Spleen (tissue), 11 donors: ENCODE measurements around the gene ARTN. TPM values are rescaled to one million over a fixed set of nuclear protein-coding genes. Genes with fewer than 3 reads are reported as not detected.

Source experiments
- DNase-seq: peaks from one replicate; pipeline ENCODE4 v3.0.0-alpha.2; 2020
- H3K27ac ChIP-seq, 8 donors: fragments of 200-600 bp; sonication (generic) in 7 of 8; 1 replicate in 4 of 8; 2 replicates in 4 of 8; pipeline versions ENCODE4 v1.5.0 to v1.8.0; 2016 to 2021; ENCODE audit warnings: inconsistent platforms in 4 of 8, mild to moderate bottlenecking in 4 of 8, moderate library complexity in 1 of 8
- H3K27me3 ChIP-seq, 7 donors: fragments of 200-600 bp; sonication (generic) in 6 of 7; replicated peaks in 1 of 7; 1 replicate in 4 of 7; 2 replicates in 3 of 7; pipeline versions ENCODE4 v1.5.0 to v1.8.0; 2016 to 2021; ENCODE audit warnings: inconsistent platforms in 3 of 7, mild to moderate bottlenecking in 1 of 7
- H3K36me3 ChIP-seq, 6 donors: fragments of 200-600 bp; sonication (generic) in 5 of 6; 1 replicate in 4 of 6; 2 replicates in 2 of 6; pipeline versions ENCODE4 v1.5.0 to v1.8.0; 2016 to 2021; ENCODE audit warnings: inconsistent platforms in 2 of 6
- H3K4me1 ChIP-seq, 6 donors: fragments of 200-600 bp; sonication (generic) in 5 of 6; 1 replicate in 3 of 6; 2 replicates in 3 of 6; pipeline versions ENCODE4 v1.5.0 to v1.8.0; 2016 to 2021; ENCODE audit warnings: inconsistent platforms in 3 of 6
- H3K4me3 ChIP-seq, 8 donors: fragments of 200-600 bp; sonication (generic) in 7 of 8; 1 replicate in 4 of 8; 2 replicates in 4 of 8; pipeline versions ENCODE4 v1.5.0 to v1.8.0; 2016 to 2021; ENCODE audit warnings: inconsistent platforms in 4 of 8, mild to moderate bottlenecking in 4 of 8, moderate library complexity in 2 of 8
- H3K9me3 ChIP-seq, 8 donors: fragments of 200-600 bp; sonication (generic) in 7 of 8; 1 replicate in 4 of 8; 2 replicates in 4 of 8; pipeline versions ENCODE4 v1.5.0 to v1.8.0; 2016 to 2021; ENCODE audit warnings: inconsistent platforms in 4 of 8
- CTCF ChIP-seq, 11 experiments: fragments of 200-600 bp in 7 of 11; fragments of 450-650 bp in 4 of 11; sonication (generic) in 4 of 11; IDR thresholded peaks in 8 of 11; conservative IDR thresholded peaks in 3 of 11; 1 replicate in 7 of 11; 2 replicates in 4 of 11; pipeline versions ENCODE4 v1.4.0 to v1.8.0; 2016 to 2021; ENCODE audit warnings: antibody characterized with exemption in 11 of 11, inconsistent platforms in 4 of 11, mild to moderate bottlenecking in 1 of 11
- POLR2A ChIP-seq, 3 donors: fragments of 450-650 bp; IDR thresholded peaks; one replicate each; pipeline ENCODE4 v1.5.1; 2017; ENCODE audit warnings: antibody characterized with exemption in 3 of 3, mild to moderate bottlenecking in 1 of 3
- POLR2AphosphoS5 ChIP-seq, 3 donors: sonication (generic); formaldehyde crosslinking; IDR thresholded peaks; one replicate each; pipeline ENCODE4 v1.5.1; 2017; ENCODE audit warnings: antibody characterized with exemption in 3 of 3
- WGBS, 5 donors: extraction: QIAGEN DNeasy Blood & Tissue Kit in 3 of 5; methylation state at CpG; one replicate each; pipeline versions ENCODE4 v1.1.5 to v1.1.7; 2013 to 2018; 5-methylcytosine and 5-hydroxymethylcytosine counted together
- intact Hi-C: fragments of 100-400 bp; cut with DNase I; formaldehyde crosslinking; loops from one replicate; pipeline ENCODE4 v1.15.0; 2023; ENCODE audit warnings: low total_unique reads
- polyA plus RNA-seq, 3 donors: library from polyadenylated mRNA; stranded (reverse); fragments of 200-250 nt; gene quantifications; one replicate each; pipeline ENCODE4 v1.2.1, GENCODE V29; 2013
- total RNA-seq, 7 donors: library from RNA; depleted of rRNA in 3 of 7; stranded (reverse); fragments of >200 nt in 3 of 7; fragmentation: NEBNext Ultra II Directional in 4 of 7; extraction: Animal tissue kit (Norgen Biotek cat#: 25700) in 4 of 7; gene quantifications; one replicate each; pipeline versions ENCODE4 v1.1.0 to v1.2.1, GENCODE V29; 2016 to 2021
- donor health status: healthy with polysubstance abuse.
- donor health status: DM: no; HTN: no; CAD: no; lungs with moderate emphysema.
- donor health status: DM: no; HTN: no; CAD: no.
- donor health status: Bipolar disorder and iron deficiency.
- donor health status: healthy.
- donor health status: DM: no; HTN: no; CAD: no.
- donor health status: DM: yes; HTN: yes; CAD: no.

The ARTN gene
- total and polyA plus RNA-seq, 10 donors, result 0.35 to 2.1 (median 0.72) TPM; not detected in 4

DNA sequence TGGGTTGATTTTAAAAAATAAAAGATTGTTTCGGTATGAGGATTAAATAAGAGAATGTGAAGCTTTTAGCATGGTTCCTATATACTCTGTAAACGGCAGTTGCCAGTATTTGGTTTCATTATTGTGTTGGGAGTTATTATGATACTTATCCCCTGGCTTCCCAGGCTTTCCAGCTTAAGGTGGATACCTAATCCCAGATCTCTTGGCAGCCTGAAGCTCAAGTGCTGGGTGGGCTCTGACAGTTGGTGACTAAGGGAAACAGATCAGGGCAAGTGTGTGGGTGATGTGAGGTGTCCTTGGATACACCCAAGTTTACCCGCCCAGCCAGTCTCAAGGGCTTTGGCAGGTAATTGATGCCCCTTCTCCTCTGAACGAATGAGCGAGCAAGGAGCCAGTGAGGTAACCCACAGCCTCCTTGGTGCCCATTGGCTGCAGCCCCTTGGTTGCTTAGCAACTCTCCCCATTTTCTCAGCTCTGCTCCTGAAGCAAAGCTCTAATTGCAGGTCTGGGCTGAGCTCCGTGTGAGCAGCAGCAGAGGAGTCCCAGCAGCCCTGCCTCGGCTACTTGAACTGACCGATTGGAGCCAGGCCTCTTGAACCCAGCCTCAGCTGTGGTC, 19.2 kb downstream of the ARTN start:
- DNase-seq, result no peak
- intact Hi-C loops, result no loop called here
- TF ChIP-seq POLR2A (IDR thresholded peaks at IDR 0.05) (no peak), POLR2AphosphoS5 (IDR thresholded peaks at IDR 0.05) (no peak), CTCF (IDR thresholded peaks at IDR 0.05 in 8 of 11, conservative IDR thresholded peaks at IDR 0.05 in 3 of 11) (no peak)
- Histone ChIP-seq H3K4me3 (no peak overlapping the region), H3K27ac (no peak overlapping the region), H3K27me3 (no peaks in the 10 kb centered on the region), H3K36me3 (peaks cover 0 to 55% (median 25%) of the 10 kb centered on the region in 6 donors), H3K4me1 (peaks cover 6 to 18% (median 10%) of the 10 kb centered on the region in 6 donors), H3K9me3 (no peaks in the 10 kb centered on the region)
- 79 to 86% (median 84%) methylated on average over 6 to 8 of the region's 8 CpGs for WGBS, 5 donors

DNA sequence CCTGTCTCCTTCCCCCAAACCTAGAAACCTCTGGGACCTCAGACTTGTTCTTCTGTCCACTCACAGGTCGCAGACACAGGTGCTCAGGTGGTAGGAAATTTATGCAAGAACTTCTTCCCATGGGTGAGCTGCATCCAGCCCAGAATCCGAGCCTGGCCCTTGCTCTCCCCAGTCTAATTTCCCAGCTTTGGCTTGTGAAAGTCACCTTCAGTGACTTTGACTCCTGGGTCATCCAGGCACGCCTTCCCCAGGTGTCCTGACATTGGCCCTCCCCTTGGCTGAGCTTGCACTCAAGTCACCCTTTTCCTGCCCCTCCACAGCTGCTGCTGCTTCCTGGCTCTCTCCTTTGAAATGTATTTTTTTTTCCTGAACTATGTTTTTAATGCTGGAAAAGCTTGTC, 19.8 kb downstream of the ARTN start:
- WGBS, 5 donors, result 79 to 89% (median 83%) methylated on average over 3 of the region's 3 CpGs
- Histone ChIP-seq H3K4me3 (no peak overlapping the region), H3K9me3 (no peaks in the 10 kb centered on the region), H3K27ac (no peak overlapping the region), H3K4me1 (peaks cover under 1 to 13% (median 5%) of the 10 kb centered on the region in 6 donors), H3K36me3 (peaks cover 0 to 60% (median 31%) of the 10 kb centered on the region in 6 donors), H3K27me3 (no peaks in the 10 kb centered on the region)
- TF ChIP-seq POLR2AphosphoS5 (IDR thresholded peaks at IDR 0.05), result no peak
- TF ChIP-seq POLR2A (IDR thresholded peaks at IDR 0.05), result no peak
- TF ChIP-seq CTCF (IDR thresholded peaks at IDR 0.05 in 8 of 11, conservative IDR thresholded peaks at IDR 0.05 in 3 of 11), result no peak
- no peak for DNase-seq
- intact Hi-C loops, result no loop called here

DNA sequence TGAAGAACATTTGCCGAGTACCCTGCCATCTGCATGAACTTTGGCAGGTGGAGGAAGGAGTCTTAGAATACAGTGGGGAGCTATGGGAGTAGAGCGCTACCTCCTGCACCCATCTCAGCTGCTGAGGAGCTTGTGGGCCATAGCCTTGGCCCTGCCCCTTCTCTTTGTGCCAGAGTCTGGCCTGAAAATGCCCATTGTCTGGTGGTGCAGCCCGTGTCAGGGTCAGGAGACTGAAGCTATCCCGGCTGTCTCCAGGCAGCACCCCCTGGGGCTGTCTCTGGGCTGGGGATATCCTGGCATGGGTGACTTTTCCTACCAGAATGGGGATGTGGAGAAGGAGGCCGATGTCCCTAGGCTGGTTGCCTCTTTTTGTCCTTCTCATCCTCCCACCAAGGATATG, 20.4 kb downstream of the ARTN start:
- no peak overlapping the region for H3K4me3 ChIP-seq
- TF ChIP-seq POLR2A (IDR thresholded peaks at IDR 0.05) (no peak), CTCF (IDR thresholded peaks at IDR 0.05 in 8 of 11, conservative IDR thresholded peaks at IDR 0.05 in 3 of 11) (no peak)
- no peaks in the 10 kb centered on the region for H3K27me3 ChIP-seq
- WGBS, 5 donors, result 85 to 98% (median 92%) methylated on average over 4 to 5 of the region's 5 CpGs
- H3K4me1 ChIP-seq, result peaks cover 0 to 6% (median 0%) of the 10 kb centered on the region in 6 donors
- peaks cover 0 to 65% (median 34%) of the 10 kb centered on the region in 6 donors for H3K36me3 ChIP-seq
- no peaks in the 10 kb centered on the region for H3K9me3 ChIP-seq
- no peak overlapping the region for H3K27ac ChIP-seq
- intact Hi-C loops, result no loop called here
- DNase-seq, result no peak

DNA sequence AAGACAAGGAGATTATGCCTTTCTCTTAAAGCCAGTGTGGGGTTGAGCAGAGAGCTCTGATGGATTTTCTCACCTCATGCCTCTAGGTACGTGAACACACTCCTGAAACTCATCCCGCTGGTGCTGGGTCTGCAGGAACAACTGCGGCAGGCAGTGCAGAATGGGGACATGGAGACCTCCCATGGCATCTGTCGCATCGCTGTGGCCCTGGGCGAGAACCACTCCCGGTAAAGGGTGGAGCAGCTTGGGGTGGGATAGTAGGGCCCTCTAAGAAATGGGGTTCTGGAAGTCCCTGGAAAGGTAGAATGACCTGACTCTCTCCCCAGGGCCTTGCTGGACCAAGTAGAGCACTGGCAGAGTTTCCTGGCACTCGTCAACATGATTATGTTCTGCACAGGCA, 22.6 kb downstream of the ARTN start:
- intact Hi-C loops, result no loop called here
- Histone ChIP-seq H3K27ac (no peak overlapping the region), H3K36me3 (peaks cover 0 to 65% (median 37%) of the 10 kb centered on the region in 6 donors), H3K9me3 (no peaks in the 10 kb centered on the region), H3K27me3 (no peaks in the 10 kb centered on the region), H3K4me1 (no peaks in the 10 kb centered on the region), H3K4me3 (no peak overlapping the region)
- TF ChIP-seq POLR2A (IDR thresholded peaks at IDR 0.05) (no peak), POLR2AphosphoS5 (IDR thresholded peaks at IDR 0.05) (no peak), CTCF (IDR thresholded peaks at IDR 0.05 in 8 of 11, conservative IDR thresholded peaks at IDR 0.05 in 3 of 11) (no peak)
- 96 to 99% (median 98%) methylated on average over 8 of the region's 8 CpGs for WGBS, 5 donors
- DNase-seq, result no peak
